Middle frontal gyrus (tissue), 1 donor: ENCODE measurements around the gene CTNNAL1.
A peak's percentile ranks its signal among the peaks of the same experiment; 100 is the strongest.
"Not testable (repeated sequence)": the region's sequence is repeated elsewhere in the genome, so short reads cannot be mapped to it uniquely, and the experiment has no call there.

Experiments used
- DNase-seq: peaks from one replicate; pipeline ENCODE4 v3.0.0-alpha.2; 2015; ENCODE audit warnings: low spot score; ENCODE audit errors: extremely low spot score

Gene CTNNAL1, protein sequence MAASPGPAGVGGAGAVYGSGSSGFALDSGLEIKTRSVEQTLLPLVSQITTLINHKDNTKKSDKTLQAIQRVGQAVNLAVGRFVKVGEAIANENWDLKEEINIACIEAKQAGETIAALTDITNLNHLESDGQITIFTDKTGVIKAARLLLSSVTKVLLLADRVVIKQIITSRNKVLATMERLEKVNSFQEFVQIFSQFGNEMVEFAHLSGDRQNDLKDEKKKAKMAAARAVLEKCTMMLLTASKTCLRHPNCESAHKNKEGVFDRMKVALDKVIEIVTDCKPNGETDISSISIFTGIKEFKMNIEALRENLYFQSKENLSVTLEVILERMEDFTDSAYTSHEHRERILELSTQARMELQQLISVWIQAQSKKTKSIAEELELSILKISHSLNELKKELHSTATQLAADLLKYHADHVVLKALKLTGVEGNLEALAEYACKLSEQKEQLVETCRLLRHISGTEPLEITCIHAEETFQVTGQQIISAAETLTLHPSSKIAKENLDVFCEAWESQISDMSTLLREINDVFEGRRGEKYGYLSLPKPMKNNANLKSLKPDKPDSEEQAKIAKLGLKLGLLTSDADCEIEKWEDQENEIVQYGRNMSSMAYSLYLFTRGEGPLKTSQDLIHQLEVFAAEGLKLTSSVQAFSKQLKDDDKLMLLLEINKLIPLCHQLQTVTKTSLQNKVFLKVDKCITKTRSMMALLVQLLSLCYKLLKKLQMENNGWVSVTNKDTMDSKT

DNA sequence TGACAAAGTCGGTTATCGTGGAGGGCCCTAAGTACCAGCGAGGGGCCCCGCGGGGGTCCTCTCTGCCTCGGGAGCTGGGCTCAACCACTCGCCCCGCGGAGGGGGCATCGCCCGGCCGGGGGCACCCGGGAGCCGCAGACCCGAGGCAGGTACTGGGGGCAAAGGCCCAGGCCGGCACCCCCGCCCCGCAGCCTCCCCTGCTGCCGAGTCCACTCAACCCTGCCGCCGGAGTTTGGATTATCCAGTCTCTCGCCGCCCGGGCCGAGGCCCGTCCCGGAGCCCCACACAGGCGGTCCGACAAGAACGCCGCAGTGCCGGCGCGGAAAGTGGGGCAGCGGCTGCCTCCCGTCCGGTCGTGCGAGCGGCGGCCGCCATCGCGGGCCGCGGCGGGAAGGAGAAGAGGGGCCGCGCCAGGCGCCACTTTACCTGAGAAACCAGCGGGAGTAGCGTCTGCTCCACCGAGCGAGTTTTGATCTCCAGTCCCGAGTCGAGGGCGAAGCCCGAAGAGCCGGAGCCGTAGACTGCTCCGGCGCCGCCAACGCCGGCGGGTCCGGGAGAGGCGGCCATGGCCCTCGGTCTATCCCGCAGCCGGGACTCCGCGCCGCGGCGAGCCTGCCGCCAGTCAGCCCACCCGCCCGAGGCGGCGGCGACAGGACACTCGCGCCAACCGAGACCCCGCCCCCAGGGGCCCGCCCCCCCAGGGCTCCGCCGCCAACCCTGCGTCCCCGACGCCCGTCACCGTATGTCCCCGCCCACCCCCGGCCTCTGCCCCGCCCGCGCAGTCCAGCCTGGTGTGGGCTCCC lies at the start of gene CTNNAL1:
TSS of gene CTNNAL1 (minus strand) at position 624 of the 803 bp plus-strand sequence. CDS start at position 567, 57 bp downstream.
- peak; percentile 46 for DNase-seq

DNA sequence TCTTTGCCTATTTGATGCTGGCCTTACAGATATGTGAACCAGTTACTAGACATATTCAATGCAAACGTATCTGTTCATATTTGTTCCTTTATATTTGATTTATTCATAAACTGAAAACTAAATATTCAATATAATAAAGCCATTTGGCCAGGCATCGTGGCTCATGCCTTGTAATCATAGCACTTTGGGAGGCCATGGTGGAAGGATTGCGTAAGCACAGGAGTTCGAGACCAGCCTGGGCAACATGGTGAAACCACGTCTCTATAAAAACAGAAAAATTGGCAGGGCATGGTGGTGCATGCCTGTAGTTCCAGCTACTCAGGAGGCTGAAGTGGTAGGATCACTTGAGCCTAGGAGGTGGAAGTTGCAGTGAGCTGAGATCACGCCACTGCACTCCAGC lies 49.2 kb upstream of the CTNNAL1 start:
- no peak for DNase-seq

DNA sequence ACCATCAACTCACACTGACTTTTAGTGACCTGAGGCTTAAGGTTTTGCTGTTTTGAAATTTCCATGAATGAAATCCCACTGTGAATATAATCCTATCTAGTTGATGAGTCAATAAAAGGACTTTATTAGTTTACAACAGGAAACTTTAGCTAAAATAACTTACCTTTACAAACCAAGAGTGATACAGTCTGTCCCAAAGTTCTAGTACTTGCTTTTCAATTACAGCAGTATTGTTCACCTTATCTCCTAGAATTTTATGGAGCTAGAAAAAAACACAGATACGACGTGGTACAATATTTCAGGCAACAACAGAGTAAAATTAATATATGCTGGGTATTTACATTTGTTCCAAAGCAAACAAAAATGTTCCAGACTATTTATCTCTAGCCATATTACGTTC lies 46.9 kb upstream of the CTNNAL1 start:
- no peak for DNase-seq

DNA sequence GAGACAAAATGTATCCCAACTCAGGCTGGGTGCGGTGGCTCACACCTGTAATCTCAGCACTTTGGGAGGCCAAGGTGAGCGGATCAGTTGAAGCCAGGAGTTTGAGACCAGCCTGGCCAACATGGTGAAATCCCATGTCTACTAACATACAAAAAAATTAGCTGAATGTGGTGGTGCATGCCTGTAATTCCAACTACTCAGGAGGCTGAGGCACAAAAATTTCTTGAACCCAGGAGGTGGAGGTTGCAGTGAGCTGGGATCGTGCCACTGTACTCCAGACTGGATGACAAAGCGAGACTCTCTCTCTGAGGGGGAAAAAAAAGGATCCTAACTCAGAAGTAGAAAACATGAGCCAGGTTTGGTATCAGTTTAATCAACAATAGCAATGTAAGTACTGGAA lies 39.8 kb upstream of the CTNNAL1 start:
- DNase-seq: not testable (repeated sequence)

DNA sequence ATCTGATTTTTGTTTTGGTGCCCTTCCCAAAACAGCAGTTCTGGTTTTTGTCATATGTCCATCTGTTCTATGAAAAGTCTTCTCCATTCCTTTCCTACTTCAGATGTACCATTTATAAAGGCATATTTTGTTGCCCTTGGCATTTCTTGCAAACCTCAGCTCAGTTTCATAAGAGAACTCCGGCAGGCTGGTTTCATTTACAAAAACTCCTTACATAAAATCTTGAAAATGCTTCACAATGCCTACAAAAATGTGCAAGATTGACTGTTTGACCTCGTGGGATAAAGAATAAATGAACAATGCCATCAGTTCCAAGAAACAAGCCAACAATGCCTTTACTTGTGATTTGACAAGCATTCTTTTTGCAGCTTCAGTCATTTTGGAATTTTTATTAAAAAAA lies 39.1 kb upstream of the CTNNAL1 start:
- no peak for DNase-seq

DNA sequence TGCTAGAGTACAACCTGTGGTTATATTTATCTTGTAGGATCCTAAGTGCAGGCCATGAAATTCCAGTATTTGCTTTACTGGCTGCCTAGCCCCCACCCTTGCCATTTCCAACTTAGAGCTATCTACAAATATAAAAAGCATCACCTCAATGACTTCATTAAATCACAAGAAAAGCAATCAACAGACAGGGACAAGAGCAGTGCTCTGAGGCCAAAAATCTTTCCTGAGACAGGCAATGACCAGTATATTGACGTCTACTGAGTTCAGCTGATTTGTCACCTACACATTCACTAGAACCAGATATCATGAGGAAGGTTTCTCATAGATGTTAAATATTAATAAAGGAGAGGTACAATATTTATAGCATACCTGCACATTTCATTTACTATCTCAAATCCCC lies 38.4 kb upstream of the CTNNAL1 start:
- DNase-seq: no peak

DNA sequence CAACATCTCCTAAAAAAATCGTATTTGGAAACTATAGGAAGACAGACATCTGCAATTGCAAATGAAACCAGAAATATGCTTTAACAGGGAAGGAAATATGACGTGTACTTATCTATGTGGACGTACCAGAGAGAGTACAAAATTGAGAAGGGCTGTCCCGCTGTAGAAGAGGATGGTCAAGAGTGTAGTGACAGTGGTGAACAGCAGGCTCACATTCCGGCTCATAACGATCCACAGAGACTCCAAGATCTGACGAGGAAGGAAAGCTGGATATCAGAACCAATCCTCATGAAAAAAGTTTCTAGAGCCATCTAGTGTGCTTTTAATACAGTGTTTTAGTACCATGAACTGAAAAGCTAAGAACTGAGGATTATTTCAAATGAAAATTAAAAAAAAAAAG lies 37.1 kb upstream of the CTNNAL1 start:
- no peak for DNase-seq

DNA sequence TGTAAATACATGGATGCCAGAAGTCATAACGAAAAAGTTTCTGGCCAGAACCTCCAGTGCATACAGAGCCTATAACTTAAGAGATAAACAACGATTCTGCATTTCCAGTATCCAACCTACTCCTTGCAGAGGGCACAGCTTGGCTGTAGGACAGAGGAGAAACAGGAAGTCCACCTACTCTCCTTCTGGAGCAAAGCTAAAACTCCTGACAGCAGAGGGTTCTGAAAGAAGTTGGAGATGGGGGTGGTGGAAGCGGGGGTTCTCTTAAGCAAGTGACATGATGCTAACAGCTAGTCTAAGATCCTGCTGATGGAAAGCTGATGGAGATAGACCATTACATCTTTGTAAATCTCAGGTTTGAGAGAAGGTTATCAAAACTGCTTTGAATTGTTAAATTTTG lies 35.5 kb upstream of the CTNNAL1 start:
- peak; percentile 36 for DNase-seq

DNA sequence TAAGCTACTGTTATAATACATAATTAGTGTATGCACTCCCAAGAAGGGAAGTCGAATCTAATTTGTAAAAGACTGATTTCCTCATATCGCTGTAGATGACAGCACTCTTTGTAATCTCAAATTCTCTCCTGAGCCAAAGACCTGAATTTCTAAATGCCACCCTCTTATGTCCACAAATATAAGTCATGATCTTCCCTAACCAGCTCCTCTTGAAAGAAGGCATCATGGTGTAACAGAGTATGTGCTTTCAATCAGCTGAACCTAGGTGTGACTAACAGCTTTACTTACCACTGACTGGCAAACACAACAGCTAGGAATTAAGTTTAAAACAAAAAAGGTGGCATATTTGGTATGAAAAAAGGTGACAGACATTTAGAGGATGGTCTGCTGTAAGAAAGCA lies 34.0 kb upstream of the CTNNAL1 start:
- no peak for DNase-seq

DNA sequence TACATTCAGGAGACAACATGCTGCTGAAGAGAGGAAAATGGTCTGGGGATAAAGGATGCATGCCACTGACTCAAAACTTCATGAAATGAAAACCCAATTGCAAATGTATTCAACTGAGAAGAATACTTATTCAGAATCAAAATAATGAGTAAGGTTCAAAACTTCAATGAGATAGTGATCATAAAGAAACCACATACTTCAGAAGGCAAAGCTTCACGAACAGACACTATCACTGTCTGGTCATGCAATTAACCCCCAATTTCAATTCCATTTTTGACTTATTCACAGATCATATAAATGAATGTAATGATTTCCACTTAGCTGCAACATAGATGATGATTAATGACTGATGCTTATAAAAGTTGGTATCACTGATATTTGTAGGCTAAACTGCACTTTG lies 33.0 kb upstream of the CTNNAL1 start:
- DNase-seq: no peak

DNA sequence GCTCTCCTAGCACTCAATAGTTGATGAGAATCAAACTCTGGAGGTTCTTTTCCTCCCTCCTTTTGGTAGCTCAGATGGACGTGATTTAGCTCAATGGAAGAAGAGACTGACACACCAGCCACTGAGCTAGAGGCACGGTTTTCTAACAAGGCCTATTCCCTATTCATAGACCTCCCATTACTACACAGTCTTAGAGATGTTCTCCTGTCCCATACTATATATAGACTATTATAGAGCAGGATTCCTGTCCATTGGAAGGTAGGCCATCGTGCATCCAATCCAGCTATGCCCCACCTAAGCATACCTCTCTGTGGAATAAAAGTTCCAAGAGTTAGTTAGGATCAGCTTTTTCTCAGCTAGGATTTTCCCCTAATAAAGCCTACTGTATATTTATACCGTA lies 30.3 kb upstream of the CTNNAL1 start:
- DNase-seq: no peak

DNA sequence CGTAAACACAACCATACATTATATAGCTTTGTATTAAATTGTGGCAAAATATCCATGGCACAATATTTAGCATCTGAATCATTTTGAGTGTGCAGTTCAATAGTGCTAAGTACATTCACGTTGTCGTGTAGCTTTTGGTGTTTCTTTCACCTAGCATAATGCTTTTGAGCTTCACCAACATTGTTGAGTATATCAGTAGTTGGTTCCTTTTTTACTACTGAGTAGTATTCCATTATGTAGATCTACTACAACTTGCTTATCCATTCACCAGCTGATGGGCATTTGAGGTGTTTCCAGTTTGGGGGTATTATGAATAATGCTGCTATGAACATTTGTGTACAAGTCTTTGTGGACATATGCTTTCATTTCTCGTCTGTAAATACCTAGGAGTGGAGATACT lies 27.3 kb upstream of the CTNNAL1 start:
- DNase-seq: no peak

DNA sequence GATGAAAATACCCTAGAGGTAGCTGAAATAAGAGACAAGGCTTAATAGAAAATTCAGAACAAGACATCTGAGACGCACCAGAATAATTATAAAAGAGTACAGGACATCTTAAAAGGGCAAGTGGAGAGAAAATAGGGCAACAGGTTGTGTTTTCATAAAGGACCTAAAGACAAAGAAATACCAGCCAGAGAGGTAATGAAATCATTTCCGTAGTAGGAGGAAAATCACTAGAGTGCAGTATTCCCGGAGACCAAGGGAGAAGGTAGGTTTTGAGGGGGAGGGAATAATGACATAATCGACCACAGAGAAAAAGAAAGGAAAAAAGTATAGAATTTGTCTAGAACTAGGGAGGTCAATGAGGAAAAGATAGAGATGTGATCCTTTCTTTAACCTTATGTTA lies 26.2 kb upstream of the CTNNAL1 start:
- no peak for DNase-seq

DNA sequence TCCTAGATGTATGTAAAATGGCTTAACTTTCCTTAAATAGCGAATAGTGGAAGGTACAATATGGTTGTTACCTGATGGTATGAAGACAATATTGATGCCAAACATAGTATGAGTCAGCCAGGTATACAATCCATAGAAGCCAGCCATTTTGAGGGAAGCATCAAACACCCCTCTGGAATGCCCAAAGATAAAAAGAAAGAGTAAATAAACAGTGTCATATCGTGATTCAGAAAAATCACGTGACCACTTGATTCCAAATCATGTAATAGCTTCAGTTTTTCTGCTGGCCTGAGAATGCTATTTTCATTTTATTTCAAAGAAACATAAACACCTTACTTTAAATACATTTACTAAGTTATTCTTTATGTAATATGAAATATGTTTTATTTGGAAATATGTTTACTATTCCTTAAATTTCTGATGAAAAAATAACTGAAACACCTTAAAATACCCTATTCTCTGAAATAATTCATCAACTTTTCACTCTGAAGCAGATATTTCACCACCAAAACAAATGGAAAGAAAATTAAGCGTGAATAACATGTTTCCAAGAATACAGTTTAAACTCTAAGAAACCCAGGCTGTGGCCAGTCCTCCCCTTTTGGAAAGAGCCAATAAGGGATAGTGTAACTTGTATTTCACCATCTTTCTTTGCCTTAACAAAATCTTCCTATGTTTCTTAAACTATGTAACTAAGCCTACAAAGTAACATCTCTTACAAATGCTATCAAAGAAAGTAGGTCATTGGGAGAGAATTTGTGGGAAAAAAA lies 24.8 kb upstream of the CTNNAL1 start:
- DNase-seq: no peak

DNA sequence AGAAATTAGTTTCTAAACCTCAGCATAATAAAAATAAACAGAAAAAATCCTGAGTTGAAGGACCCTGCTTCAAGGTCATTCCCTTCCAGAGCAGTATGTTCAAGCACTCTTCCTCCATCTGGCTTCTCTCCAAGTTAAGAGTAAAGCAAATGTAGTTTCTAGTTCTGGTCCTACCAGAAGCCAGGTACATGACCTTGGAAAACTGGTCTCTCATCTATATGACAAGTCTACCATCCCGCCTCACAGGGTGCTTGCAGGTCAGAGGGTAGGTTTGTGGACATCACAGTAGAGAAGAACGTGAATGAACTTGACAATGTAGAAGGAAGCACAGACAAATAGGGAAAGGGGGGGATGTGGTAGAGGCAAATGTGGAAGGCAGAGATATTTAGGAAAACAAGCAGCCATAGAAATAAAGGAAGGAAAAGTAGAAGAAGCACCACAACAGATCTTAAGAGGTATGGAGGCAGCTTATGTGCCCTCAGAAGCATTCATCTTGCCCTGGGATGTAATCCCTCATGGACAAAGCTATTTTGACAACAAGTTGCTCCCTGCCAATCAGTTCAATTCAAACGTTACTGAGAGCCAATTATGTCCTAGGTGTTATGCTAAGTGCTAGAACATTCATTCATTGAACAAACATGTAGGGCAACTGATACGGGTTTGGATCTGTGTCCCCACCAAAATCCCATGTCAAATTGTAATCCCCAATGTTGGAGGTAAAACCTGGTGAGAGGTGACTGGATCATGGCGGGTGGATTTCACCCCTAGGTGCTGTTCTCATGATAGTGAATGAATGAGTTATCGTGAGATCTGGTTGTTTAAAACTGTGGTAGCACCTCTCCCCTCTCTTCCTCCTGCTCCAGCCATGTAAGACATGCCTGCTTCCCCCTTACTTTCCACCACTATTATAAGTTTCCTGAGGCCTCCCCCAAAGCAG lies 23.7 kb upstream of the CTNNAL1 start:
- no peak for DNase-seq

DNA sequence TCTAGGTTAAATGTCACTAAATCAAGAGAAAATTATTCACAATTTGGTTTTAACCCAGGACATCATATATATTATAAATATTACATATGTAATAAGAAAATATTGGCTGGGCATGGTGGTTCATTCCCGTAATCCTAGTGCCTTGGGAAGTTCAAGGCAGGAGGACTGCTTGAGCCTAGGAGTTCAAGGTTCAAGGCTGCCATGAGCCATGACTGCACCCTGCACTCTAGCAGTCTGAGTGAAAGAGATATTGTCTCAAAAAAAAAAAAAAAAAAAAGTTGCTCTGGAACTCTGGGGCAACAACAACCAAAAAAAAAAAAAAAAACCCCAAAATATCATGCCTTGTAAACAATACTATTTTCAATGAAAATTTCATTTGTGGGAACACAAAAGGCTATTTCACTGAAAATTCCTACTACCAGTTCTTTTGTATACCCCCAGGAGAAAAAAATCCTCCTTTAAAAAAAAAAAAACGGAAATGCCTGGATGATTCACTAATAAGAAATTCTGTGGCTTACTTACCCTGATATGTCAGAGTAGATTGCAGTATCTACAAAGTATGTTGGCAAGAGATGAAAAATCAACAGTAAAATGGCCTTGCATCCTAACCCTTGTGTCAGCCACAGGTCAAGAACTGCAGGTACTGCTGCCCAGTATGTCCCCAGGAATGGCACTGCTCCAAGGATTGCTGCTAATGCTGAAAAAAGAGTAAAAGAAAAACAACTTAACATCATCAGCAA lies 22.6 kb upstream of the CTNNAL1 start:
- no peak for DNase-seq

DNA sequence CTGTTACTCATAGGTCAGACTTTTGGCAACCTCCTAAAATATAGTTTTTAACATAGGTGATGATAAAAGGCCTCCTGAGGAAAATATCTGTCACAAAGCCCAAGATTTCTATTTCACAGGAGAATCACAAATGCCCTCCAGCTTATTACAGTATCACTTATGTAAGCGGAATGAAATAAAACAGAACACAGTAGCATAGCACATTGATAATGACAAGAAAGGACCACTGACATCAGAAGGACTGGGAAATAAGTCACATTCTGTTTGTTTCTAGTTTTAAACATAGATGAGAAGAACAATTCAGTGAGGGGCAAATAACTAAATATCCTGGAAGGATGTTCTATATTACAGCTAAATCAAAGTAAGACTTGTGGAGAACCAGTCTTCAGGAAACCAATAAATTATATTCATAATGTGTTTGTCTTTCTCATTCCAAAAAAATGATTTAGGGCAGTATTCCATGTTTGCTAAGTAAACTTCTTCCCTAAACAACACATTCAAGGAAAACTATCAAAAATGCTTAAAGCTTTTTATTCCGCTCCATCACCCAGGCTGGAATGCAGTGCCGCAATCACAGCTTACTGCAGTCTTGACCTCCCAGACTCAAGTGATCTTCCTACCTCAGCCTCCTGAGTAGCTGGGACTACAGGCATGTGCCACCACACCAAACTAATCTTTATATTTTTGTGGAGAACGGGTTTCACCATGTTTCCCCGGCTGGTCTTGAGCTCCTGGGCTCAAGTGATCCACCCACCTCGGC lies 20.8 kb upstream of the CTNNAL1 start:
- DNase-seq: no peak

DNA sequence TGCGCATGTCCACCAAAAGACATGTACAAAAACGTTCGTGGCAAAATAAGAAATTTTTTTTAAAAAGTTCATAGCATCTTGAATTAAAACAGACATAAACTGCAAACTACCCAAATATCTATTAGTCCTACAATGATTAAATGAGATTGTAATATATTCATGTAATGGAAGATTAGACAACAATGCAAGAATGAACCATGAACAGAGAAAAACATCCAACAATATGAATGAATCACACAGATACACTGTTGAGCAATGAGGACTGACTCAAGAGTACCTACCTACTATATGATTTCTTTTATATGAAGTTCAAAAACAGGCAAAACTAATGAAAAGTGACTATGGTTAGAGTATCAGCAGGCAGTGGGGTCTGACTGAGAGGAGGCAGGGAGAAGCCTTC lies 17.9 kb upstream of the CTNNAL1 start:
- no peak for DNase-seq

DNA sequence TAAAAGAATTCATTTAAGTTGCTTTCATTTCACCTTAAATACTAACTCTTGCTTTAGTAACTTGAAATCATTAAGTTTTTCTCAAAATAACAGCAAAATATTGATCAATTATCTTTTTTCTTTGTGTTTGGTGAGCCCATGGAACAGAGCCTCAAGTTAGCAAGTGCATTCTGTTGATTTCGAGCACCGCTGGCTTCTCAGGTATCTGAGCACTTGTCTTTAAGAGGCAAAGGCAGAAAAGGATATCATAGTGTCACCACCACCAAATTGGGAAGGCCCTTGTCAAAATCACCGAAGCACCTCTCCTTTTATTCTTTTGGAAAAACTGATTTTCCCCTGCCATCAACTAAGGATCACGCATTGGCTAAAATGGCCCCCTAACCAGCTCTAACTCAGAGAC lies 17.1 kb upstream of the CTNNAL1 start:
- no peak for DNase-seq
